Panc1 (cell line): ENCODE measurements around the gene HLA-F. TPM values are rescaled to one million over a fixed set of nuclear protein-coding genes. Genes with fewer than 3 reads are reported as not detected.

Experiments used
- ATAC-seq: fragments of 200-7000 bp; cut with Tn5 transposase; 2 replicates; pipeline ENCODE4 v1.9.1; 2020; ENCODE audit warnings: mild to moderate bottlenecking, moderate library complexity
- BruUV-seq: library from RNA; stranded (reverse); fragments of 400-500 nt; replicated peaks from 2 replicates; lab custom pipeline; 2021; lab: Mats Ljungman, UMichigan
- CTCF ChIA-PET: fragments of 300-600 bp; sonication (Branson Sonifier 250); formaldehyde crosslinking; loops from one replicate; lab custom pipeline; 2022; ENCODE audit warnings: antibody characterized with exemption; lab: Charles Lee
- POLR2A ChIA-PET: fragments of 300-600 bp; sonication (Branson Sonifier 250); formaldehyde crosslinking; loops from one replicate; lab custom pipeline; 2022; ENCODE audit warnings: antibody characterized with exemption; lab: Charles Lee
- DNase-seq: peaks from one replicate; pipeline ENCODE4 v3.0.0-alpha.2; 2010; ENCODE audit warnings: low read depth, low spot score
- H3K27ac ChIP-seq: 2 replicates; pipeline ENCODE4 v1.5.1; 2011; ENCODE audit warnings: mild to moderate bottlenecking, low read length, inconsistent platforms
- H3K27me3 ChIP-seq: fragments of 200-500 bp; sonication (Bioruptor generic); 2 replicates; pipeline ENCODE4 v1.6.0; 2014; ENCODE audit warnings: low read length, inconsistent platforms; ENCODE audit not compliant: control insufficient read depth, insufficient read depth
- H3K36me3 ChIP-seq: fragments of 200-500 bp; sonication (Bioruptor generic); 2 replicates; pipeline ENCODE4 v1.5.1; 2014; ENCODE audit warnings: inconsistent platforms, mild to moderate bottlenecking, low read length, moderate library complexity; ENCODE audit not compliant: control insufficient read depth, insufficient read depth
- H3K4me1 ChIP-seq: 2 replicates; pipeline ENCODE4 v1.5.1; 2011; ENCODE audit warnings: inconsistent platforms, mild to moderate bottlenecking, low read length, moderate library complexity; ENCODE audit not compliant: control insufficient read depth, insufficient read depth
- H3K4me3 ChIP-seq, 2 experiments: 2 replicates each; pipeline ENCODE4 v1.5.1; 2011 to 2012; ENCODE audit warnings: low read depth in 2 of 2, low read length in 2 of 2, mild to moderate bottlenecking in 2 of 2, inconsistent platforms in 1 of 2, moderate library complexity in 1 of 2
- H3K9me3 ChIP-seq: fragments of 200-500 bp; sonication (Bioruptor generic); 2 replicates; pipeline ENCODE4 v1.5.1; 2014; ENCODE audit warnings: low read depth, mild to moderate bottlenecking, inconsistent platforms, low read length, moderate library complexity; ENCODE audit not compliant: control insufficient read depth, insufficient read depth
- POLR2AphosphoS5 ChIP-seq: IDR thresholded peaks from 2 replicates; pipeline ENCODE4 v1.6.1; 2012; ENCODE audit warnings: mild to moderate bottlenecking, low read depth, low read length, moderate library complexity
- SIN3A ChIP-seq: IDR thresholded peaks from 2 replicates; pipeline ENCODE4 v1.6.1; 2012; ENCODE audit warnings: low read depth, mild to moderate bottlenecking, low read length, moderate library complexity, borderline replicate concordance; ENCODE audit not compliant: insufficient read depth
- TCF7L2 ChIP-seq: IDR thresholded peaks from 2 replicates; pipeline ENCODE4 v1.6.1; 2011; ENCODE audit warnings: mild to moderate bottlenecking, low read depth, low read length, inconsistent platforms
- in situ Hi-C: cut with HindIII; loops from 2 replicates; pipeline ENCODE4 v1.10.0; 2016; ENCODE audit warnings: low sequenced_read_pairs, low pct_unique_long_range_greater_than_20kb
- intact Hi-C: fragments of 100-400 bp; cut with micrococcal nuclease; formaldehyde crosslinking; loops from one replicate; pipeline ENCODE4 v1.10.0; 2022; ENCODE audit not compliant: unreplicated experiment
- total RNA-seq: library from RNA; stranded (reverse); gene quantifications from one replicate; pipeline ENCODE4 v1.2.1, GENCODE V29; 2021; ENCODE audit not compliant: unreplicated experiment
- TF ChIP-seq, protein P1 (sequence below), 2 experiments: IDR thresholded peaks; 2 replicates each; pipeline ENCODE4 v1.6.1; 2011 to 2012; ENCODE audit warnings: low read depth in 2 of 2, control low read depth in 1 of 2, low read length in 1 of 2, mild to moderate bottlenecking in 1 of 2, moderate library complexity in 1 of 2; ENCODE audit not compliant: insufficient read depth in 1 of 2
- TF ChIP-seq, protein P2 (sequence below): fragments of 450-650 bp; IDR thresholded peaks from 2 replicates; pipeline ENCODE4 v1.5.1; 2017; ENCODE audit warnings: mild to moderate bottlenecking

Gene HLA-F
- total RNA-seq, 1 experiment from 2014 or later, result 7.5 TPM

DNA sequence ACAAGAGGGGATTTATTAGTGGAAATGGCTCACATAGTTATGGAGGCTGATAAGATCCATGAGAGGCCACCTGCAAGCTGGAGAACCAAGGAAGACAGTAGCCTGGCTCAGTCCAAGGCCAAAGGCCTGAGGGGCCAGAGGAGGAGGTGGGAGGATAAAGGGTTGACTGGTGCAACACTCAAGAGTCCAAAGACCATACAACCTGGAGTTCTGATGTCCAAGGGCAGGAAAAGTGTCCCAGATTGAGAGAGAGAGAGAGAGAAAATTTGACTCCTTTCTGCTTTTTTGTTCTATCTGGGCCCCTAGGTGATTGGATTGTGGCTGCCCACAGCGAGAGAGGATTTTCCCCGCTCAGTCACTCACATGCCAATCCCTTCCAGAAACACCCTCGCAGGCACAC lies 8.0 kb downstream of the HLA-F start:
- no TSS peak for BruUV-seq
- Histone ChIP-seq H3K27me3 (no peaks in the 10 kb centered on the region), H3K4me1 (no peaks in the 10 kb centered on the region), H3K9me3 (no peaks in the 10 kb centered on the region), H3K27ac (no peak overlapping the region), H3K36me3 (no peaks in the 10 kb centered on the region), H3K4me3 (no peak overlapping the region)
- POLR2A ChIA-PET, result no interaction called here
- TF ChIP-seq, protein P1, sequence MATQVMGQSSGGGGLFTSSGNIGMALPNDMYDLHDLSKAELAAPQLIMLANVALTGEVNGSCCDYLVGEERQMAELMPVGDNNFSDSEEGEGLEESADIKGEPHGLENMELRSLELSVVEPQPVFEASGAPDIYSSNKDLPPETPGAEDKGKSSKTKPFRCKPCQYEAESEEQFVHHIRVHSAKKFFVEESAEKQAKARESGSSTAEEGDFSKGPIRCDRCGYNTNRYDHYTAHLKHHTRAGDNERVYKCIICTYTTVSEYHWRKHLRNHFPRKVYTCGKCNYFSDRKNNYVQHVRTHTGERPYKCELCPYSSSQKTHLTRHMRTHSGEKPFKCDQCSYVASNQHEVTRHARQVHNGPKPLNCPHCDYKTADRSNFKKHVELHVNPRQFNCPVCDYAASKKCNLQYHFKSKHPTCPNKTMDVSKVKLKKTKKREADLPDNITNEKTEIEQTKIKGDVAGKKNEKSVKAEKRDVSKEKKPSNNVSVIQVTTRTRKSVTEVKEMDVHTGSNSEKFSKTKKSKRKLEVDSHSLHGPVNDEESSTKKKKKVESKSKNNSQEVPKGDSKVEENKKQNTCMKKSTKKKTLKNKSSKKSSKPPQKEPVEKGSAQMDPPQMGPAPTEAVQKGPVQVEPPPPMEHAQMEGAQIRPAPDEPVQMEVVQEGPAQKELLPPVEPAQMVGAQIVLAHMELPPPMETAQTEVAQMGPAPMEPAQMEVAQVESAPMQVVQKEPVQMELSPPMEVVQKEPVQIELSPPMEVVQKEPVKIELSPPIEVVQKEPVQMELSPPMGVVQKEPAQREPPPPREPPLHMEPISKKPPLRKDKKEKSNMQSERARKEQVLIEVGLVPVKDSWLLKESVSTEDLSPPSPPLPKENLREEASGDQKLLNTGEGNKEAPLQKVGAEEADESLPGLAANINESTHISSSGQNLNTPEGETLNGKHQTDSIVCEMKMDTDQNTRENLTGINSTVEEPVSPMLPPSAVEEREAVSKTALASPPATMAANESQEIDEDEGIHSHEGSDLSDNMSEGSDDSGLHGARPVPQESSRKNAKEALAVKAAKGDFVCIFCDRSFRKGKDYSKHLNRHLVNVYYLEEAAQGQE (IDR thresholded peaks at IDR 0.05; ENCODE audit: insufficient read depth in 1 of 2, low read depth in 2 of 2, low read length in 1 of 2), result no peak
- TF ChIP-seq TCF7L2, result no peak
- TF ChIP-seq SIN3A, result no peak
- TF ChIP-seq POLR2AphosphoS5, result no peak
- TF ChIP-seq, protein P2, sequence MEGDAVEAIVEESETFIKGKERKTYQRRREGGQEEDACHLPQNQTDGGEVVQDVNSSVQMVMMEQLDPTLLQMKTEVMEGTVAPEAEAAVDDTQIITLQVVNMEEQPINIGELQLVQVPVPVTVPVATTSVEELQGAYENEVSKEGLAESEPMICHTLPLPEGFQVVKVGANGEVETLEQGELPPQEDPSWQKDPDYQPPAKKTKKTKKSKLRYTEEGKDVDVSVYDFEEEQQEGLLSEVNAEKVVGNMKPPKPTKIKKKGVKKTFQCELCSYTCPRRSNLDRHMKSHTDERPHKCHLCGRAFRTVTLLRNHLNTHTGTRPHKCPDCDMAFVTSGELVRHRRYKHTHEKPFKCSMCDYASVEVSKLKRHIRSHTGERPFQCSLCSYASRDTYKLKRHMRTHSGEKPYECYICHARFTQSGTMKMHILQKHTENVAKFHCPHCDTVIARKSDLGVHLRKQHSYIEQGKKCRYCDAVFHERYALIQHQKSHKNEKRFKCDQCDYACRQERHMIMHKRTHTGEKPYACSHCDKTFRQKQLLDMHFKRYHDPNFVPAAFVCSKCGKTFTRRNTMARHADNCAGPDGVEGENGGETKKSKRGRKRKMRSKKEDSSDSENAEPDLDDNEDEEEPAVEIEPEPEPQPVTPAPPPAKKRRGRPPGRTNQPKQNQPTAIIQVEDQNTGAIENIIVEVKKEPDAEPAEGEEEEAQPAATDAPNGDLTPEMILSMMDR, result no peak
- ATAC-seq (no peak), DNase-seq (no peak)
- intact Hi-C loops (loop anchor here (10.0 kb wide), 1 partner anchor 274 kb away; no protein-coding TSS in a partner anchor), in situ Hi-C loops (no loop called here)
- CTCF ChIA-PET, result interaction anchor here (1.1 kb wide), 1 partner anchor 18 kb away, joined by 3 read pairs; no protein-coding TSS in a partner anchor

DNA sequence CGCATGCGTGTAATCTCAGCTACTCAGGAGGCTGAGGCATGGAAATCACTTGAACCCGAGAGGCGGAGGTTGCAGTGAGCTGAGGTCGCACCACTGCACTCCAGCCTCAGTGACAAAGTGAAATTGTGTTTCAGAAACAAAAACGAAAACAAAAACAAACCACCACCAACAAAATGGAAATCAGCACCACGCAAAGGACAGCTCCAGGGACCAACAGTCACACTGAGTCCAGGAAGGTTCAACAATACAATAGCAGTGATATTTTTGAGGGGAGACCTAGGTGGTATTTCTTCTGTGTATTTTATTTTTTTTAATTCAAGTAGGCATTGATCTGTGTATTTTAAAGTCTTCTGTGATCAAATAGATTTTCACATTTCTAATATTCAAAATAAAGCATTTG lies 9.8 kb downstream of the HLA-F start:
- Histone ChIP-seq H3K4me1 (no peaks in the 10 kb centered on the region), H3K27ac (no peak overlapping the region), H3K9me3 (no peaks in the 10 kb centered on the region), H3K27me3 (0 out of 2 replicates have a peak, but pooled peaks cover 2% of the 10 kb centered on the region), H3K4me3 (no peak overlapping the region), H3K36me3 (no peaks in the 10 kb centered on the region)
- ATAC-seq (no peak), DNase-seq (no peak)
- intact Hi-C loops, result loop anchor here (10.0 kb wide), 1 partner anchor 272 kb away; no protein-coding TSS in a partner anchor
- TF ChIP-seq SIN3A, result no peak
- TF ChIP-seq, protein P1 (IDR thresholded peaks at IDR 0.05; ENCODE audit: insufficient read depth in 1 of 2, low read depth in 2 of 2, low read length in 1 of 2), result peak in 1 of 2 experiments; percentile 71; a peak in 2 of 4 replicates
- TF ChIP-seq, protein P2, result no peak
- no peak for TF ChIP-seq POLR2AphosphoS5
- ChIA-PET CTCF (no interaction called here), POLR2A (no interaction called here)
- BruUV-seq, result no TSS peak
- in situ Hi-C loops, result no loop called here
